ENCODE measurements around the gene AMY1A. TPM values are rescaled to one million over a fixed set of nuclear protein-coding genes. Genes with fewer than 3 reads are reported as not detected.
"Not testable (repeated sequence)": the region's sequence is repeated elsewhere in the genome, so short reads cannot be mapped to it uniquely, and the experiment has no call there.

AMY1A gene
- total and polyA plus RNA-seq, 2 donors (not counting 3 experiments of a cell fraction or from before 2014, with no cell fraction given) = not detected

DNA sequence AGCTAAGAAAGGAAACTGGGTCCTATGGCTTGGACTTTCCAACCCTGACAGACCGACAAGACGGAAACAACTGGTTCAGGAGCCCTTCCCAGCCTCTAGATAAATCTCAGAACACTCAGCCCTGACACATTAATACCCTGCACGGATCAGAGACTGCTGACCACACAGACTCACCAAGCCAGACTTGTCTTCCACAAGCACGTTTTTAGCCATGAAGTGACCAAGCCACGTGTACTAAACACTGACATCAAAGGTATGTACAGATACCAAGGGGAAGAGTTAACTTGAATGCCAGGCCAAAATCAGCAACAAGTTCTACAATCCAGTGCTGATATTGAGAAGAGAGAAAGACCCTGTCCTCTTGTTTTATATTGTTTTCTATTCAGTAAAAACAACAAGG is 40.5 kb downstream of the AMY1A start, which contains the start of gene AMY1B:
Gene AMY1B (minus strand): TSS at position 101 of the 400 bp plus-strand sequence. CDS start 571 bp downstream, outside the sequence.
- intact Hi-C loops (cut with micrococcal nuclease); H3K4me1 ChIP-seq (ENCODE audit: control insufficient read depth, extremely low read depth, insufficient read depth, low read length); H4K20me1 ChIP-seq (replicated peaks; ENCODE audit: control insufficient read depth, extremely low read depth, insufficient read depth, low read length); H3K79me2 ChIP-seq (ENCODE audit: control insufficient read depth, insufficient read depth, low read length); dilution Hi-C loops (cut with MboI; ENCODE audit: extremely low pct_ligation_motif_present, low sequenced_read_pairs); H3K27me3 ChIP-seq (ENCODE audit: control insufficient read depth in 2 of 2, insufficient read depth in 2 of 2, low read length in 2 of 2); H3K9me3 ChIP-seq (replicated peaks; ENCODE audit: control insufficient read depth, insufficient read depth, low read length); DNase-seq (ENCODE audit: low read depth, low spot score); H3K9ac ChIP-seq (replicated peaks; ENCODE audit: extremely low read depth, insufficient read depth, low read length); H2AFZ ChIP-seq (ENCODE audit: low read depth, low read length); CTCF ChIA-PET; H3K4me3 ChIP-seq (replicated peaks in 1 of 3; ENCODE audit: insufficient read depth in 1 of 3, low read depth in 1 of 3, low read length in 3 of 3); H3K36me3 ChIP-seq (ENCODE audit: control insufficient read depth in 2 of 2, extremely low read depth in 1 of 2, insufficient read depth in 2 of 2, low read length in 2 of 2); BruUV-seq (replicated peaks); H3K27ac ChIP-seq (ENCODE audit: insufficient read depth, low read depth, low read length); H3K4me2 ChIP-seq (ENCODE audit: insufficient read depth, low read length); POLR2A ChIA-PET; FAIRE-seq; H3K9me1 ChIP-seq (replicated peaks; ENCODE audit: control insufficient read depth, extremely low read depth, insufficient read depth, low read length): not testable (repeated sequence)

DNA sequence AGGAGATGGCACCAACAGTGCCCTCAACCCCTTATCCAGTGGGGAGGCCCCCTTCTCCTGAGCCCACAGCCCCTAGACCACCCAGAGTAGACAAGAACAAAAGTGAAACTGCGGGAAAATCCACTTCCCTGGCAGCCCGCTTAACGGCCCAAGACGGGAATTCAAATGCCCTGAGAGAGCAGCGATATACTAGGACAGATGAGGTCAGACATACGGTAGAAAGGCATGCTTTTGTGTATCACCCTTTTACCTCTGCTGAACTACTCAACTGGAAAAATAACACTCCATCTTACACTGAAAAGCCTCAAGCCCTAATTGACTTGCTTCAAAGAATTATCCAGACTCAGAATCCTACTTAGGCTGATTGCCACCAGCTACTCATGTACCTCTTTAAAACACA is 41.9 kb downstream of the AMY1A start:
- intact Hi-C loops (cut with micrococcal nuclease) = not testable (repeated sequence)

DNA sequence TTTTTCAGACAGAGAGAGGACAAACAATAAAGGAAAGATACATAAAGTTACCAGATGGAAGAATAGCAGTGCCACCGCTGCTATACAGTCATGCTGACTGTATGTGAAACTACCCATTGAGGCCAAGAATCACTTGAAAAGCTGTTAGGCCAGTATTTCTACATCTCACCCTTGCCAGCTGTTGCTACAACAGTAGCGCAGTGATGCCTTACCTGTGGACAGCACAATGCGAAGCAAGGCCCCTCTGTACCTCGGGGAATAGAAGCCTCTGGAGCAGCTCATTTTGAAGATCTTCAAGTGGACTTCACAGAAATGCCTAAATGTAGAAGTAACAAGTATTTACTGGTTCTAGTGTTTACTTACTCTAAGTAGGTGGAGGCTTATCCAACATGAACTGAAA is 45.1 kb downstream of the AMY1A start:
- dilution Hi-C loops (cut with MboI; ENCODE audit: extremely low pct_ligation_motif_present, low sequenced_read_pairs); FAIRE-seq; H3K4me2 ChIP-seq (ENCODE audit: insufficient read depth, low read length); CTCF ChIA-PET; H3K9me3 ChIP-seq (replicated peaks; ENCODE audit: control insufficient read depth, insufficient read depth, low read length); H3K27me3 ChIP-seq (ENCODE audit: control insufficient read depth in 2 of 2, insufficient read depth in 2 of 2, low read length in 2 of 2); H3K9ac ChIP-seq (replicated peaks; ENCODE audit: extremely low read depth, insufficient read depth, low read length); H3K27ac ChIP-seq (ENCODE audit: insufficient read depth, low read depth, low read length); H3K4me3 ChIP-seq (replicated peaks in 1 of 3; ENCODE audit: insufficient read depth in 1 of 3, low read depth in 1 of 3, low read length in 3 of 3); H3K4me1 ChIP-seq (ENCODE audit: control insufficient read depth, extremely low read depth, insufficient read depth, low read length); POLR2A ChIA-PET; H4K20me1 ChIP-seq (replicated peaks; ENCODE audit: control insufficient read depth, extremely low read depth, insufficient read depth, low read length); DNase-seq (ENCODE audit: low read depth, low spot score); H2AFZ ChIP-seq (ENCODE audit: low read depth, low read length); H3K79me2 ChIP-seq (ENCODE audit: control insufficient read depth, insufficient read depth, low read length); H3K36me3 ChIP-seq (ENCODE audit: control insufficient read depth in 2 of 2, extremely low read depth in 1 of 2, insufficient read depth in 2 of 2, low read length in 2 of 2); BruUV-seq (replicated peaks); H3K9me1 ChIP-seq (replicated peaks; ENCODE audit: control insufficient read depth, extremely low read depth, insufficient read depth, low read length); intact Hi-C loops (cut with micrococcal nuclease): not testable (repeated sequence)

More for the DNA sequence above, 41.9 kb downstream of the AMY1A start:
- H2AFZ ChIP-seq (ENCODE audit: low read depth, low read length); CTCF ChIA-PET; FAIRE-seq; POLR2A ChIA-PET; H3K79me2 ChIP-seq (ENCODE audit: control insufficient read depth, insufficient read depth, low read length); H3K27ac ChIP-seq (ENCODE audit: insufficient read depth, low read depth, low read length); H3K9ac ChIP-seq (replicated peaks; ENCODE audit: extremely low read depth, insufficient read depth, low read length); dilution Hi-C loops (cut with MboI; ENCODE audit: extremely low pct_ligation_motif_present, low sequenced_read_pairs); H3K4me3 ChIP-seq (replicated peaks in 1 of 3; ENCODE audit: insufficient read depth in 1 of 3, low read depth in 1 of 3, low read length in 3 of 3); H3K36me3 ChIP-seq (ENCODE audit: control insufficient read depth in 2 of 2, extremely low read depth in 1 of 2, insufficient read depth in 2 of 2, low read length in 2 of 2); H4K20me1 ChIP-seq (replicated peaks; ENCODE audit: control insufficient read depth, extremely low read depth, insufficient read depth, low read length); H3K9me3 ChIP-seq (replicated peaks; ENCODE audit: control insufficient read depth, insufficient read depth, low read length); H3K27me3 ChIP-seq (ENCODE audit: control insufficient read depth in 2 of 2, insufficient read depth in 2 of 2, low read length in 2 of 2); H3K4me2 ChIP-seq (ENCODE audit: insufficient read depth, low read length); H3K4me1 ChIP-seq (ENCODE audit: control insufficient read depth, extremely low read depth, insufficient read depth, low read length); DNase-seq (ENCODE audit: low read depth, low spot score); H3K9me1 ChIP-seq (replicated peaks; ENCODE audit: control insufficient read depth, extremely low read depth, insufficient read depth, low read length); BruUV-seq (replicated peaks): not testable (repeated sequence)

DNA sequence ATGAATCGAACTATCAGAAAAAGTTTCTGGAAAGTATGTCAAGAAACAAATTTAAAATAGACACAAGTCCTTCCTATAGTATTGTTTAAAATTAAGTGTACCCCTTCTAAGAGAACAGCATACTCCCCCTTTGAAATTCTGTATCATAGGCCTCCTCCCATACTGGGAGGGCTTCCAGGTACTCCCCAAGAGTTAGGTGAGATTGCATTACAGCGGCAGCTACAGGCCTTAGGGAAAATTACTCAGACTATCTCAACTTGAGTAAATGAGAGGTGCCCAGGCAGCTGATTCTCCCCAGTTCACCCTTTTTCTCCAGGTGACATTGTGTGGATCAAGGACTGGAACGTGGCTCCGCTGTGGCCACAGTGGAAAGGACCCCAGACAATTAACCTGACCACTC is 45.7 kb downstream of the AMY1A start:
- H3K79me2 ChIP-seq (ENCODE audit: control insufficient read depth, insufficient read depth, low read length); H2AFZ ChIP-seq (ENCODE audit: low read depth, low read length); FAIRE-seq; H3K27me3 ChIP-seq (ENCODE audit: control insufficient read depth in 2 of 2, insufficient read depth in 2 of 2, low read length in 2 of 2); intact Hi-C loops (cut with micrococcal nuclease); H3K9me3 ChIP-seq (replicated peaks; ENCODE audit: control insufficient read depth, insufficient read depth, low read length); H3K9me1 ChIP-seq (replicated peaks; ENCODE audit: control insufficient read depth, extremely low read depth, insufficient read depth, low read length); POLR2A ChIA-PET; BruUV-seq (replicated peaks); H4K20me1 ChIP-seq (replicated peaks; ENCODE audit: control insufficient read depth, extremely low read depth, insufficient read depth, low read length); H3K4me1 ChIP-seq (ENCODE audit: control insufficient read depth, extremely low read depth, insufficient read depth, low read length); dilution Hi-C loops (cut with MboI; ENCODE audit: extremely low pct_ligation_motif_present, low sequenced_read_pairs); DNase-seq (ENCODE audit: low read depth, low spot score); CTCF ChIA-PET; H3K9ac ChIP-seq (replicated peaks; ENCODE audit: extremely low read depth, insufficient read depth, low read length); H3K27ac ChIP-seq (ENCODE audit: insufficient read depth, low read depth, low read length); H3K4me3 ChIP-seq (replicated peaks in 1 of 3; ENCODE audit: insufficient read depth in 1 of 3, low read depth in 1 of 3, low read length in 3 of 3); H3K4me2 ChIP-seq (ENCODE audit: insufficient read depth, low read length); H3K36me3 ChIP-seq (ENCODE audit: control insufficient read depth in 2 of 2, extremely low read depth in 1 of 2, insufficient read depth in 2 of 2, low read length in 2 of 2): not testable (repeated sequence)
